ENCODE results near the gene CLEC16A.

The CLEC16A gene

GRCh38 chr16:10978871-10979446, 34.6 kb downstream of the CLEC16A start:
- intact Hi-C loops (cut with DNase I), result no loop called here
- peak in 8 of 42 donors; percentile 19 to 55 (median 28) for DNase-seq

- intact Hi-C loops (cut with DNase I), result no loop called here
- peak in 40 of 42 donors; percentile 13 to 80 (median 54) for DNase-seq
Measured at GRCh38 chr16:10979717-10980601, 35.6 kb downstream of the CLEC16A start.

- no peak for DNase-seq
- intact Hi-C loops (cut with DNase I), result no loop called here
Measured at GRCh38 chr16:10980813-10981212, 36.4 kb downstream of the CLEC16A start.

GRCh38 chr16:10981697-10982216, 37.4 kb downstream of the CLEC16A start:
- intact Hi-C loops (cut with DNase I), result no loop called here
- peak in 4 of 42 donors; percentile 22 to 49 (median 30) for DNase-seq

- DNase-seq, result peak in 3 of 42 donors; percentile 22 to 46 (median 25)
- intact Hi-C loops (cut with DNase I), result no loop called here
Measured at GRCh38 chr16:10982465-10983150, 38.2 kb downstream of the CLEC16A start.

GRCh38 chr16:10983159-10983558, 38.8 kb downstream of the CLEC16A start:
- intact Hi-C loops (cut with DNase I), result no loop called here
- DNase-seq, result no peak

- intact Hi-C loops (cut with DNase I), result no loop called here
- DNase-seq, result no peak
Measured at GRCh38 chr16:10984509-10984908, 40.1 kb downstream of the CLEC16A start.

GRCh38 chr16:10987361-10988163, 43.2 kb downstream of the CLEC16A start:
- intact Hi-C loops (cut with DNase I), result no loop called here
- no peak for DNase-seq

- intact Hi-C loops (cut with DNase I), result no loop called here
Measured at GRCh38 chr16:10988164-10988803, 43.9 kb downstream of the CLEC16A start.

GRCh38 chr16:10988879-10989278, 44.5 kb downstream of the CLEC16A start:
- intact Hi-C loops (cut with DNase I), result no loop called here
- no peak for DNase-seq

More at GRCh38 chr16:10988164-10988803, 43.9 kb downstream of the CLEC16A start:
- DNase-seq, result peak in 1 of 42 donors; percentile 17

- intact Hi-C loops (cut with DNase I), result no loop called here
- no peak for DNase-seq
Measured at GRCh38 chr16:10989559-10989958, 45.2 kb downstream of the CLEC16A start.

GRCh38 chr16:10990378-10990777, 46.0 kb downstream of the CLEC16A start:
- no peak for DNase-seq
- intact Hi-C loops (cut with DNase I), result no loop called here

- DNase-seq, result no peak
- intact Hi-C loops (cut with DNase I), result no loop called here
Measured at GRCh38 chr16:10992112-10992511, 47.7 kb downstream of the CLEC16A start.

GRCh38 chr16:10992797-10993196, 48.4 kb downstream of the CLEC16A start:
- intact Hi-C loops (cut with DNase I), result no loop called here
- DNase-seq, result no peak

- no peak for DNase-seq
- intact Hi-C loops (cut with DNase I), result no loop called here
Measured at GRCh38 chr16:10993649-10994048, 49.3 kb downstream of the CLEC16A start.

- DNase-seq, result no peak
- intact Hi-C loops (cut with DNase I), result no loop called here
Measured at GRCh38 chr16:10994571-10994970, 50.2 kb downstream of the CLEC16A start.

- no peak for DNase-seq
- intact Hi-C loops (cut with DNase I), result no loop called here
Measured at GRCh38 chr16:10995565-10995964, 51.2 kb downstream of the CLEC16A start.

- no peak for DNase-seq
- intact Hi-C loops (cut with DNase I), result no loop called here
Measured at GRCh38 chr16:10997485-10997884, 53.1 kb downstream of the CLEC16A start.

All from head of caudate nucleus (tissue), 42 donors.